Activated naive CD8-positive, alpha-beta T cell (primary cell): ENCODE results near the gene DDA1.
"Not testable (repeated sequence)": the region's sequence is repeated elsewhere in the genome, so short reads cannot be mapped to it uniquely, and the experiment has no call there.

Experiments
- H3K27ac Mint-ChIP-seq: one replicate; pipeline ENCODE4 v1.8.0; 2021; ENCODE audit warnings: mixed read lengths
- H3K27me3 Mint-ChIP-seq: one replicate; pipeline ENCODE4 v1.8.0; 2021; ENCODE audit warnings: mixed read lengths
- H3K36me3 Mint-ChIP-seq: one replicate; pipeline ENCODE4 v1.8.0; 2021; ENCODE audit warnings: mixed read lengths
- H3K4me1 Mint-ChIP-seq: one replicate; pipeline ENCODE4 v1.8.0; 2021; ENCODE audit warnings: low read depth, mixed read lengths
- H3K4me3 Mint-ChIP-seq: one replicate; pipeline ENCODE4 v1.8.0; 2021; ENCODE audit warnings: mild to moderate bottlenecking, mixed read lengths
- H3K9me3 Mint-ChIP-seq: one replicate; pipeline ENCODE4 v1.8.0; 2021; ENCODE audit warnings: low read depth, mixed read lengths

DDA1 gene

GRCh38 chr19:17357078-17357666 is 47.8 kb downstream of the DDA1 start:
- peaks cover 4% of the 10 kb centered on the region for H3K27me3 Mint-ChIP-seq
- no peaks in the 10 kb centered on the region for H3K9me3 Mint-ChIP-seq
- no peak overlapping the region for H3K4me3 Mint-ChIP-seq
- no peak overlapping the region for H3K27ac Mint-ChIP-seq
- no peaks in the 10 kb centered on the region for H3K36me3 Mint-ChIP-seq
- H3K4me1 Mint-ChIP-seq = no peaks in the 10 kb centered on the region

- H3K27ac Mint-ChIP-seq = no peak overlapping the region
- H3K4me1 Mint-ChIP-seq = no peaks in the 10 kb centered on the region
- no peak overlapping the region for H3K4me3 Mint-ChIP-seq
- H3K36me3 Mint-ChIP-seq = no peaks in the 10 kb centered on the region
- no peaks in the 10 kb centered on the region for H3K9me3 Mint-ChIP-seq
- peaks cover 3% of the 10 kb centered on the region for H3K27me3 Mint-ChIP-seq
These were observed 48.4 kb downstream of the DDA1 start for GRCh38 chr19:17357724-17358123.

GRCh38 chr19:17358395-17358794 is 49.0 kb downstream of the DDA1 start:
- Mint-ChIP-seq H3K36me3 (no peaks in the 10 kb centered on the region), H3K4me3 (no peak overlapping the region), H3K27ac (no peak overlapping the region), H3K9me3 (no peaks in the 10 kb centered on the region), H3K4me1 (no peaks in the 10 kb centered on the region), H3K27me3 (peaks cover 1% of the 10 kb centered on the region)

- no peaks in the 10 kb centered on the region for H3K36me3 Mint-ChIP-seq
- no peak overlapping the region for H3K4me3 Mint-ChIP-seq
- no peaks in the 10 kb centered on the region for H3K9me3 Mint-ChIP-seq
- no peak overlapping the region for H3K27ac Mint-ChIP-seq
- H3K27me3 Mint-ChIP-seq = peaks cover 2% of the 10 kb centered on the region
- H3K4me1 Mint-ChIP-seq = no peaks in the 10 kb centered on the region
These were observed 50.8 kb downstream of the DDA1 start for GRCh38 chr19:17359905-17360800.

- not testable (repeated sequence) for H3K36me3 Mint-ChIP-seq, H3K4me3 Mint-ChIP-seq, H3K4me1 Mint-ChIP-seq, H3K27ac Mint-ChIP-seq, H3K9me3 Mint-ChIP-seq, H3K27me3 Mint-ChIP-seq
These were observed 54.7 kb downstream of the DDA1 start for GRCh38 chr19:17363852-17364605.

GRCh38 chr19:17365361-17365760 is 56.0 kb downstream of the DDA1 start:
- H3K4me3 Mint-ChIP-seq = no peak overlapping the region
- peaks cover 5% of the 10 kb centered on the region for H3K27me3 Mint-ChIP-seq
- no peaks in the 10 kb centered on the region for H3K36me3 Mint-ChIP-seq
- H3K9me3 Mint-ChIP-seq = no peaks in the 10 kb centered on the region
- H3K27ac Mint-ChIP-seq = no peak overlapping the region
- H3K4me1 Mint-ChIP-seq = no peaks in the 10 kb centered on the region

- no peak overlapping the region for H3K27ac Mint-ChIP-seq
- no peaks in the 10 kb centered on the region for H3K9me3 Mint-ChIP-seq
- peaks cover 3% of the 10 kb centered on the region for H3K27me3 Mint-ChIP-seq
- no peak overlapping the region for H3K4me3 Mint-ChIP-seq
- H3K36me3 Mint-ChIP-seq = no peaks in the 10 kb centered on the region
- H3K4me1 Mint-ChIP-seq = no peaks in the 10 kb centered on the region
These were observed 60.7 kb downstream of the DDA1 start for GRCh38 chr19:17370026-17370587.
